GM12878 (cell line): ENCODE results near the gene DKK3. TPM values are rescaled to one million over a fixed set of nuclear protein-coding genes. Genes with fewer than 3 reads are reported as not detected.

Experiments used
- ATAC-seq: fragments of 200-7000 bp; cut with Tn5 transposase; 3 replicates; pipeline ENCODE4 v1.9.1; 2020; ENCODE audit warnings: mild to moderate bottlenecking, moderate library complexity
- BruUV-seq: library from RNA; stranded (reverse); fragments of 400-500 nt; replicated peaks from 2 replicates; lab custom pipeline; 2021; lab: Mats Ljungman, UMichigan
- CTCF ChIA-PET: fragments of 300-600 bp; sonication (Branson Sonifier 250); formaldehyde crosslinking; extraction: SDS; loops from one replicate; lab custom pipeline; 2021; ENCODE audit warnings: inconsistent platforms; lab: Yijun Ruan, JAX
- POLR2A ChIA-PET: fragments of 350-600 bp; formaldehyde crosslinking; extraction: SDS; loops from one replicate; lab custom pipeline; 2021; ENCODE audit warnings: inconsistent platforms; lab: Charles Lee
- RAD21 ChIA-PET: fragments of 300-600 bp; sonication (Branson Sonifier 250); formaldehyde crosslinking; loops from one replicate; lab custom pipeline; 2023; ENCODE audit warnings: antibody characterized with exemption; ENCODE audit not compliant: unreplicated experiment; lab: Charles Lee
- SMC1A ChIA-PET: fragments of 300-600 bp; sonication (Branson Sonifier 250); formaldehyde crosslinking; loops from one replicate; lab custom pipeline; 2023; ENCODE audit not compliant: unreplicated experiment, uncharacterized antibody; lab: Charles Lee
- DNase-seq: peaks from one replicate; pipeline ENCODE4 v3.0.0-alpha.2; 2011; ENCODE audit warnings: low read depth, low spot score
- FAIRE-seq: peaks from 3 replicates; lab custom pipeline; 2011; peaks lifted over from hg19 to GRCh38; lab: Jason Lieb, UNC
- H2AFZ ChIP-seq: 2 replicates; pipeline ENCODE4 v1.6.0; 2011; ENCODE audit warnings: low read depth, low read length, control low read depth; ENCODE audit not compliant: control insufficient read depth
- H3K27ac ChIP-seq: 2 replicates; pipeline ENCODE4 v1.5.1; 2011; ENCODE audit warnings: control low read depth; ENCODE audit not compliant: control insufficient read depth, insufficient read depth
- H3K27me3 ChIP-seq, 2 experiments: replicated peaks in 1 of 2; 2 replicates each; pipeline versions ENCODE4 v1.6.0 to v1.6.1; 2011; ENCODE audit warnings: low read length in 1 of 2; ENCODE audit not compliant: control insufficient read depth in 2 of 2, insufficient read depth in 2 of 2
- H3K36me3 ChIP-seq, 2 experiments: 2 replicates each; pipeline ENCODE4 v1.5.1; 2011; ENCODE audit warnings: low read length in 1 of 2; ENCODE audit not compliant: control insufficient read depth in 2 of 2, insufficient read depth in 2 of 2
- H3K4me1 ChIP-seq: 2 replicates; pipeline ENCODE4 v1.6.1; 2011; ENCODE audit warnings: mild to moderate bottlenecking, low read length, moderate library complexity, mixed read lengths; ENCODE audit not compliant: control insufficient read depth, insufficient read depth
- H3K4me2 ChIP-seq: 2 replicates; pipeline ENCODE4 v1.6.0; 2011; ENCODE audit warnings: control low read depth; ENCODE audit not compliant: control insufficient read depth, insufficient read depth
- H3K4me3 ChIP-seq: fragments of 200-600 bp; sonication (generic); 2 replicates; pipeline ENCODE4 v1.5.1; 2016
- H3K79me2 ChIP-seq: 2 replicates; pipeline ENCODE4 v1.6.0; 2011; ENCODE audit warnings: low read length; ENCODE audit not compliant: control insufficient read depth, insufficient read depth
- H3K9ac ChIP-seq: 2 replicates; pipeline ENCODE4 v1.8.0; 2011; ENCODE audit warnings: low read length, control low read depth, mixed read lengths; ENCODE audit not compliant: control insufficient read depth, insufficient read depth
- H3K9me3 ChIP-seq: replicated peaks from 3 replicates; pipeline ENCODE4 v1.5.1; 2011; ENCODE audit warnings: mild to moderate bottlenecking, low read length; ENCODE audit not compliant: control insufficient read depth, insufficient read depth
- H4K20me1 ChIP-seq: 2 replicates; pipeline ENCODE4 v1.6.0; 2011; ENCODE audit not compliant: control insufficient read depth, insufficient read depth
- BCL11A ChIP-seq: IDR thresholded peaks from 2 replicates; pipeline ENCODE4 v1.6.1; 2011; ENCODE audit warnings: low read depth, low read length
- CUX1 ChIP-seq: IDR thresholded peaks from 2 replicates; pipeline ENCODE4 v1.6.1; 2012; ENCODE audit warnings: improper control_type of control experiment, low read depth, low read length; ENCODE audit not compliant: insufficient replicate concordance
- ESRRA ChIP-seq: IDR thresholded peaks from 2 replicates; pipeline ENCODE4 v1.6.1; 2012; ENCODE audit warnings: mild to moderate bottlenecking, low read length, improper control_type of control experiment
- IKZF2 ChIP-seq, 2 experiments: fragments of 450-650 bp; IDR thresholded peaks; 2 replicates each; pipeline ENCODE4 v1.6.1; 2017; ENCODE audit warnings: mild to moderate bottlenecking in 2 of 2, moderate library complexity in 2 of 2
- KLF5 ChIP-seq: fragments of 450-650 bp; IDR thresholded peaks from 2 replicates; pipeline ENCODE4 v1.6.1; 2014; ENCODE audit warnings: mild to moderate bottlenecking; ENCODE audit not compliant: partially characterized antibody
- MAX ChIP-seq: IDR thresholded peaks from 2 replicates; pipeline ENCODE4 v1.6.1; 2012; ENCODE audit warnings: low read depth, low read length, improper control_type of control experiment
- ZNF207 ChIP-seq: fragments of 450-650 bp; IDR thresholded peaks from 2 replicates; pipeline ENCODE4 v1.6.1; 2014; ENCODE audit warnings: antibody characterized with exemption, mild to moderate bottlenecking, borderline replicate concordance
- WGBS: methylation state at CpG from one replicate; pipeline ENCODE4 v1.1.6; 2016; ENCODE audit warnings: low lambda C conversion rate; ENCODE audit not compliant: insufficient replicate concordance, insufficient coverage; ENCODE audit errors: missing lambda C conversion rate; 5-methylcytosine and 5-hydroxymethylcytosine counted together
- in situ Hi-C: fragments of 300-500 bp; cut with MboI; formaldehyde crosslinking; loops from 9 replicates; pipeline ENCODE4 v1.14.3; 2018; ENCODE audit warnings: mixed read lengths
- intact Hi-C: fragments of 100-400 bp; cut with micrococcal nuclease; formaldehyde crosslinking; loops from one replicate; pipeline ENCODE4 v1.14.2; 2022; ENCODE audit not compliant: unreplicated experiment
- polyA plus RNA-seq, 11 experiments: library from polyadenylated mRNA; depleted of rRNA in 4 of 11; unstranded in 6 of 11; stranded (reverse) in 5 of 11; fragments of >200 nt; fragmentation: Nextera tagmentation in 4 of 11; fragmentation: Illumina TruSeq in 1 of 11; extraction: Ambion mirVana in 4 of 11; extraction: Trizol in 1 of 11; gene quantifications; 1 replicate in 1 of 11; 2 replicates in 10 of 11; pipeline versions ENCODE4 v1.2.1 to v1.2.3, GENCODE V29; 2011 to 2016; ENCODE audit warnings: inconsistent platforms in 2 of 11, missing spikeins in 2 of 11, low read depth in 1 of 11
- total RNA-seq, 4 experiments: library from RNA; depleted of rRNA in 3 of 4; stranded (reverse); fragments of >200 nt in 3 of 4; fragmentation: Illumina TruSeq in 1 of 4; extraction: Trizol in 1 of 4; gene quantifications; 2 replicates each; pipeline versions ENCODE4 v1.2.1 to v1.2.3, GENCODE V29; 2013 to 2021
- TF ChIP-seq, protein P1 (sequence below): IDR thresholded peaks from 2 replicates; pipeline ENCODE4 v1.6.1; 2012; ENCODE audit warnings: low read depth, low read length, improper control_type of control experiment

Gene DKK3
- total and polyA plus RNA-seq, 10 of the 15 experiments (the other 5 are each of a cell fraction or from before 2014, with no cell fraction given): 0.07 to 0.16 (median 0.15) TPM; not detected in 7

DNA sequence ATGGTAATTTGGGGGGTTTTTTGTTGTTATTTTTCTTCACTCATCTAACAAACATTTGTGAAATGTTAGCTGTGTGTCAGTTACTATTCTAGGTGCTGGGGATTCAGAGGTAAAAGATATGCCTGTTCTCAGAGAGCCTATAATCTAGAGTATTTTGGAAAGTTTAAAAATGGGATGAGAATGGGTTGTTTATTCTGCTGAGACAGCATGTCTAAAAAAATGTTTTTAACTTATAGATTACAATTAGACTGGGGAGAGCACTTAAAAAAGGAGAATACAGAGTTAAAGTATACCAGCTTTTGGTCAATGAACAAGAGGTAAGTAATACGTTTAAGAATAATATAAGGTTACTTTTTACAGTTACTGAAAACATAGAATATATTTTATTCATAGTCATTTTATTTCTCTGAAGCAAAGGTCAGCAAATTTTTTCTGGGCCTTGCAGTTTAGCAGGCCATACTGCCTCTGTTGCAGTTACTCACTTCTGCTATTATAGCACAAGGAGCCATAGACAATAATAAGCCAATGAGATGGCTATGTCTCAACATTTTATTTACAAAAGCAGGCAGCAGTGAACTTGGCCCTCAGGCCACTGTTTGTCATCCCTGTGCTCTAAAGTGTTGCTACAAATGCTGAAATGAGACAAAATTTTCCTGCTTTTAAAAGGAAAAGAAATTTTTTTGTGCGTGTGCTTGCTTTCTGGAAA, 60.0 kb downstream of the DKK3 start (continued):
- no peak for TF ChIP-seq CUX1
- TF ChIP-seq MAX: no peak

DNA sequence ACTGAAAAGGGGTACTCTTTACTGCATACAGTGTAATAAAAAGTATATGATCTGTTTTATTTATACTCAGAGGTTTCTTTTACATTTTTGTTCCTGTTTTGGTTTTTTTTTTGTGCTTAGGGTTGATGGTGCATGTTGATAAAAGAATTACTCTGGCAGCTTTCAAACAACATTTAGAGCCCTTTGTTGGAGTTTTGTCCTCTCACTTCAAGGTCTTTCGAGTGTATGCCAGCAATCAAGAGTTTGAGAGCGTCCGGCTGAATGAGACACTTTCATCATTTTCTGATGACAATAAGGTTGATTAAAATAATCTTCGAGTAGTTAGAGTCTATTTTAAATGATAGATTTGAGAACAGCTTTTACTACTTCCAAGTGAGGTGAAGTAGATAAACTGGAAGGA, 60.6 kb downstream of the DKK3 start:
- no peaks in the 10 kb centered on the region for H3K9me3 ChIP-seq
- POLR2A ChIA-PET: no interaction called here
- 100% methylated on average over 4 of the region's 4 CpGs for WGBS
- H3K36me3 ChIP-seq: peaks cover under 1 to 19% of the 10 kb centered on the region in 2 experiments; a peak in 2 of 4 replicates
- TF ChIP-seq IKZF2 (IDR thresholded peaks at IDR 0.05) (no peak), BCL11A (no peak), ZNF207 (no peak), ESRRA (no peak), KLF5 (no peak)
- TF ChIP-seq, protein P1, sequence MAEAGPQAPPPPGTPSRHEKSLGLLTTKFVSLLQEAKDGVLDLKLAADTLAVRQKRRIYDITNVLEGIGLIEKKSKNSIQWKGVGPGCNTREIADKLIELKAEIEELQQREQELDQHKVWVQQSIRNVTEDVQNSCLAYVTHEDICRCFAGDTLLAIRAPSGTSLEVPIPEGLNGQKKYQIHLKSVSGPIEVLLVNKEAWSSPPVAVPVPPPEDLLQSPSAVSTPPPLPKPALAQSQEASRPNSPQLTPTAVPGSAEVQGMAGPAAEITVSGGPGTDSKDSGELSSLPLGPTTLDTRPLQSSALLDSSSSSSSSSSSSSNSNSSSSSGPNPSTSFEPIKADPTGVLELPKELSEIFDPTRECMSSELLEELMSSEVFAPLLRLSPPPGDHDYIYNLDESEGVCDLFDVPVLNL: no peak
- H2AFZ ChIP-seq: no peak overlapping the region
- DNase-seq (no peak), FAIRE-seq (no peak), ATAC-seq (no peak)
- in situ Hi-C loops (no loop called here), intact Hi-C loops (no loop called here)
- RAD21 ChIA-PET: no interaction called here
- no TSS peak for BruUV-seq
- H3K4me1 ChIP-seq: no peaks in the 10 kb centered on the region
- no peaks in the 10 kb centered on the region for H4K20me1 ChIP-seq
- H3K9ac ChIP-seq: no peak overlapping the region
- no peak overlapping the region for H3K27ac ChIP-seq
- CTCF ChIA-PET: interaction anchor here (0.6 to 2.6 kb wide), 5 partner anchors 13 to 717 kb away, joined by 3 to 8 read pairs (median 4); no protein-coding TSS in a partner anchor
- H3K79me2 ChIP-seq: no peaks in the 10 kb centered on the region
- no peak overlapping the region for H3K4me2 ChIP-seq
- no peak overlapping the region for H3K4me3 ChIP-seq
- SMC1A ChIA-PET: interaction anchor here (1.1 to 1.8 kb wide), 5 partner anchors 8 to 129 kb away, joined by 3 to 5 read pairs (median 3); no protein-coding TSS in a partner anchor
- no peaks in the 10 kb centered on the region for H3K27me3 ChIP-seq
